GM10248 (cell line): Measurements from ENCODE around the gene SAMD4B.

Source experiments
- CTCF ChIA-PET: fragments of 300-600 bp; sonication (Branson Sonifier 250); formaldehyde crosslinking; extraction: SDS; loops from one replicate; lab custom pipeline; 2021; ENCODE audit warnings: antibody characterized with exemption; lab: Yijun Ruan, JAX
- POLR2A ChIA-PET: fragments of 350-650 bp; sonication (Branson Sonifier 250); formaldehyde crosslinking; extraction: SDS; loops from one replicate; lab custom pipeline; 2020; ENCODE audit warnings: antibody characterized with exemption; lab: Yijun Ruan, JAX
- DNase-seq: peaks from one replicate; pipeline ENCODE4 v3.0.0; 2012; ENCODE audit errors: extremely low spot score
- TF ChIP-seq, protein P1 (sequence below): IDR thresholded peaks from 2 replicates; pipeline ENCODE4 v1.5.1; 2012; ENCODE audit warnings: mild to moderate bottlenecking, low read depth; ENCODE audit errors: extremely low read depth, missing control alignments, control extremely low read depth

Gene SAMD4B

GRCh38 chr19:39434123-39435076 lies 92.2 kb downstream of the SAMD4B start:
- DNase-seq = no peak
- ChIA-PET CTCF (interaction anchor here (1.0 to 1.8 kb wide), 5 partner anchors 18 to 98 kb away, joined by 3 to 6 read pairs (median 5); partner anchors contain the start of genes EID2B and PLEKHG2), POLR2A (interaction anchor here (0.6 to 1.8 kb wide), 7 partner anchors 7 to 27 kb away, joined by 3 to 16 read pairs (median 7); partner anchors contain the start of gene SUPT5H)
- TF ChIP-seq, protein P1, sequence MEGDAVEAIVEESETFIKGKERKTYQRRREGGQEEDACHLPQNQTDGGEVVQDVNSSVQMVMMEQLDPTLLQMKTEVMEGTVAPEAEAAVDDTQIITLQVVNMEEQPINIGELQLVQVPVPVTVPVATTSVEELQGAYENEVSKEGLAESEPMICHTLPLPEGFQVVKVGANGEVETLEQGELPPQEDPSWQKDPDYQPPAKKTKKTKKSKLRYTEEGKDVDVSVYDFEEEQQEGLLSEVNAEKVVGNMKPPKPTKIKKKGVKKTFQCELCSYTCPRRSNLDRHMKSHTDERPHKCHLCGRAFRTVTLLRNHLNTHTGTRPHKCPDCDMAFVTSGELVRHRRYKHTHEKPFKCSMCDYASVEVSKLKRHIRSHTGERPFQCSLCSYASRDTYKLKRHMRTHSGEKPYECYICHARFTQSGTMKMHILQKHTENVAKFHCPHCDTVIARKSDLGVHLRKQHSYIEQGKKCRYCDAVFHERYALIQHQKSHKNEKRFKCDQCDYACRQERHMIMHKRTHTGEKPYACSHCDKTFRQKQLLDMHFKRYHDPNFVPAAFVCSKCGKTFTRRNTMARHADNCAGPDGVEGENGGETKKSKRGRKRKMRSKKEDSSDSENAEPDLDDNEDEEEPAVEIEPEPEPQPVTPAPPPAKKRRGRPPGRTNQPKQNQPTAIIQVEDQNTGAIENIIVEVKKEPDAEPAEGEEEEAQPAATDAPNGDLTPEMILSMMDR = no peak
